Esophagus squamous epithelium (tissue), 5 donors: ENCODE results near the gene ST3GAL5. TPM values are rescaled to one million over a fixed set of nuclear protein-coding genes. Genes with fewer than 3 reads are reported as not detected.
A peak's percentile ranks its signal among the peaks of the same experiment; 100 is the strongest.

Source experiments
- DNase-seq: peaks from one replicate; lab custom pipeline; 2025; lab: John Stamatoyannopoulos, UW
- H3K27ac ChIP-seq, 4 donors: fragments of 200-600 bp; sonication (generic); one replicate each; pipeline ENCODE4 v1.5.1; 2016 to 2019; ENCODE audit warnings: mild to moderate bottlenecking in 1 of 4
- H3K27me3 ChIP-seq, 4 donors: fragments of 200-600 bp; sonication (generic); 1 replicate in 3 of 4; 2 replicates in 1 of 4; pipeline versions ENCODE4 v1.5.1 to v1.6.0; 2017 to 2021; ENCODE audit warnings: antibody characterized with exemption in 1 of 4
- H3K36me3 ChIP-seq, 3 donors: fragments of 200-600 bp; sonication (generic); one replicate each; pipeline ENCODE4 v1.5.1; 2016 to 2019
- H3K4me1 ChIP-seq, 3 donors: fragments of 200-600 bp; sonication (generic); one replicate each; pipeline ENCODE4 v1.5.1; 2017 to 2019
- H3K4me3 ChIP-seq, 4 donors: fragments of 200-600 bp; sonication (generic); 1 replicate in 3 of 4; 2 replicates in 1 of 4; pipeline ENCODE4 v1.5.1; 2016 to 2019; ENCODE audit warnings: mild to moderate bottlenecking in 2 of 4, moderate library complexity in 1 of 4
- H3K9me3 ChIP-seq, 3 donors: fragments of 200-600 bp; sonication (generic); one replicate each; pipeline ENCODE4 v1.5.1; 2016 to 2019
- POLR2A ChIP-seq, 4 donors: fragments of 450-650 bp; IDR thresholded peaks; one replicate each; pipeline ENCODE4 v1.6.1; 2017; ENCODE audit warnings: antibody characterized with exemption in 4 of 4, mild to moderate bottlenecking in 4 of 4, moderate library complexity in 3 of 4
- WGBS, 2 donors: methylation state at CpG; one replicate each; pipeline ENCODE4 v1.1.5; 2018; 5-methylcytosine and 5-hydroxymethylcytosine counted together
- intact Hi-C: fragments of 100-400 bp; cut with DNase I; formaldehyde crosslinking; loops from one replicate; pipeline ENCODE4 v1.15.0; 2022
- total RNA-seq, 4 donors: library from RNA; depleted of rRNA; stranded (reverse); fragments of >200 nt; gene quantifications; one replicate each; pipeline ENCODE4 v1.1.0, GENCODE V29; 2016
- TF ChIP-seq, protein P1 (sequence below), 6 experiments: fragments of 450-650 bp in 4 of 6; fragments of 200-600 bp in 2 of 6; sonication (generic) in 2 of 6; IDR thresholded peaks; one replicate each; pipeline ENCODE4 v1.5.1; 2016 to 2019; ENCODE audit warnings: antibody characterized with exemption in 6 of 6, mild to moderate bottlenecking in 4 of 6, moderate library complexity in 4 of 6
- donor health status: DM: yes; HTN: yes; CAD: no.

ST3GAL5 gene
- total RNA-seq, 4 donors from 2014 or later, result 1.3 to 13.5 (median 5.2) TPM

DNA sequence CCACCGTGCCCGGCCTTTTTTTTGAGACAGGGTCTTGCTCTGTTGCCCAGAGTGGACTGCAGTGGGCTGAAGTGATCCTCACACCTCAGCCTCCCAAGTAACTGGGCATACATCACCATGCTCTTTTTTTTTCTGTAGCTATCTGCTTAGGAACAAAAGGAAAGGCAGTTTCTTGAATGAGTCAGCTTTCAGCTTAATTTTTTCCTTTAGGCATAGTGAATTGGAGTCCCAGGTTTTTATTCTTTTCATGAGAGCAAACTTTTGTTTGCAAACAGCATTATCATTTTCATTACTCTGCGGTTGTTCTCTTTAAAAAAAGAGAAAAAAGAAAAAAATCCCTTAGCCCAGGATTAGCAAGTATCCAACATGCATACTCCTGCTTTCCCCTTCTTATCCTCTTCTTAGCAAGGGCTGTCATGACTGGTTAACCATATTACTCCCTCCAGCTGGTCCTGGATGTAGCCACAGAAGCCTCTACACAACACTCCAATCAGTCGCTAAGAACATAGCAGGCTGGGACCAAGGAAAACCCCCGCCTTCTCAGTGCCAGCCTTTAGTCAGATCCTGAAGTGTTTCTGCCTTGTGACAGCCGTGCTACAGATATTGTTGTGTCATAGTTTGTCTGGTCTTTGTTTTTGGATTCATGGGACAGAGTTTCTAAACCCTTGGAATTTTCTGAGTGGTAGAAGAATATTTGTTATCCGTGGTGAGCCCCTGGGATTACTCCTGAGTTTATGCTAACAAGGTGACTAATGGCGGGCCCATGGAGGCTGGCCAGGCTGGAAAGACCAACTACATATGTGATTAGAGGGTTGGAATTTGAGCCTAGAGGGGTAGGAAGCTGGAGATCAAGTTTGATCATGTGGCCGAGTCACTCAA lies 23.3 kb upstream of the ST3GAL5 start:
- no peak for DNase-seq

DNA sequence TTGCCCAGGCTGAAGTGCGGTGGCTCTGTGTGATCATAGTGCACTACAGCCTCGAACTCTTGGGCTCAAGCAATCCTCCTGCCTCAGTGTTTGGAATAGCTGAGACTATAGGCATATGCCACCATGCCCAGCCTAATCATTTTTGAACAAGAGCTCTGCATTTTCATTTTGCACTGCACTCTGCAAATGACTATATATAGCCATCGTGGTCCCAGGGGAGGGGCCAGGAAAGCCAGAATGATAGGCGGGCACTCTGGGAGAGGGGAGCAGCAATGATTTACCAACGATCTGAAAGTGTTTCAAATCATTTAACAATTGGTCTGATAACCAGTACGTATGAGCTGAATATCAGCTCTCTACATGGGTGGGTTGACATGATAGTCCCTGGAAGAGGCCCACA lies 22.3 kb upstream of the ST3GAL5 start:
- Histone ChIP-seq H3K9me3 (no peaks in the 10 kb centered on the region), H3K36me3 (no peaks in the 10 kb centered on the region), H3K4me3 (no peak overlapping the region), H3K27ac (peak overlapping the region in 3 of 4 donors; percentile 67 to 84 (median 82)), H3K27me3 (peaks cover 0 to 26% (median 0%) of the 10 kb centered on the region in 4 donors), H3K4me1 (peaks cover 0 to 56% (median 14%) of the 10 kb centered on the region in 3 donors)
- 57 to 71% methylated on average over 6 of the region's 6 CpGs for WGBS, 2 donors
- intact Hi-C loops, result no loop called here
- TF ChIP-seq, protein P1, sequence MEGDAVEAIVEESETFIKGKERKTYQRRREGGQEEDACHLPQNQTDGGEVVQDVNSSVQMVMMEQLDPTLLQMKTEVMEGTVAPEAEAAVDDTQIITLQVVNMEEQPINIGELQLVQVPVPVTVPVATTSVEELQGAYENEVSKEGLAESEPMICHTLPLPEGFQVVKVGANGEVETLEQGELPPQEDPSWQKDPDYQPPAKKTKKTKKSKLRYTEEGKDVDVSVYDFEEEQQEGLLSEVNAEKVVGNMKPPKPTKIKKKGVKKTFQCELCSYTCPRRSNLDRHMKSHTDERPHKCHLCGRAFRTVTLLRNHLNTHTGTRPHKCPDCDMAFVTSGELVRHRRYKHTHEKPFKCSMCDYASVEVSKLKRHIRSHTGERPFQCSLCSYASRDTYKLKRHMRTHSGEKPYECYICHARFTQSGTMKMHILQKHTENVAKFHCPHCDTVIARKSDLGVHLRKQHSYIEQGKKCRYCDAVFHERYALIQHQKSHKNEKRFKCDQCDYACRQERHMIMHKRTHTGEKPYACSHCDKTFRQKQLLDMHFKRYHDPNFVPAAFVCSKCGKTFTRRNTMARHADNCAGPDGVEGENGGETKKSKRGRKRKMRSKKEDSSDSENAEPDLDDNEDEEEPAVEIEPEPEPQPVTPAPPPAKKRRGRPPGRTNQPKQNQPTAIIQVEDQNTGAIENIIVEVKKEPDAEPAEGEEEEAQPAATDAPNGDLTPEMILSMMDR (IDR thresholded peaks at IDR 0.05), result no peak
- no peak for TF ChIP-seq POLR2A (IDR thresholded peaks at IDR 0.05)
- no peak for DNase-seq

More for the DNA sequence above, 23.3 kb upstream of the ST3GAL5 start:
- H3K27me3 ChIP-seq, result peaks cover 0 to 21% (median 0%) of the 10 kb centered on the region in 4 donors
- no peak for TF ChIP-seq POLR2A (IDR thresholded peaks at IDR 0.05)
- TF ChIP-seq, protein P1 (IDR thresholded peaks at IDR 0.05), result no peak
- no peak overlapping the region for H3K4me3 ChIP-seq
- intact Hi-C loops, result no loop called here
- no peaks in the 10 kb centered on the region for H3K36me3 ChIP-seq
- peaks cover 0 to 53% (median 14%) of the 10 kb centered on the region in 3 donors for H3K4me1 ChIP-seq
- no peaks in the 10 kb centered on the region for H3K9me3 ChIP-seq
- 29 to 34% methylated on average over 8 to 9 of the region's 9 CpGs for WGBS, 2 donors
- peak overlapping the region; percentile 50 to 84 (median 74) for H3K27ac ChIP-seq

DNA sequence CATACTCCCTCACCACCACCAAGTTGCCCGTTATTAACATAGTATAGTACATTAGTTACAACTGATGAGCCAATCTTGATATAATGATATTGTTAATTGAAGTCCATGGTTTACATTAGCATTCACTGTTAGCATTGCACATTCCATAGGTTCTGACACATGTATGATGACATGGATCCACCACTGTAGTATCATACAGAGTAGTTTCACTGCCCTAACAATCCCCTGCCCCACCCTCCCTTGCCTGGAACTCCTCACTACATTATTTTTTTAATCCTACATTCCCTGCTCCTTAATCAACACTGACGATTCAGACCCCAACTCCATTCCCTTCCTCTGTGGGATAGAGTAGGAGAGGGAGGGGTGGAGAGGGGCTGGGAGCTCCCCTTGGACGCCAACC lies 20.2 kb upstream of the ST3GAL5 start:
- H3K9me3 ChIP-seq, result no peaks in the 10 kb centered on the region
- WGBS, 2 donors, result 64 to 75% methylated on average over 3 of the region's 3 CpGs
- TF ChIP-seq, protein P1 (IDR thresholded peaks at IDR 0.05), result no peak
- TF ChIP-seq POLR2A (IDR thresholded peaks at IDR 0.05), result no peak
- intact Hi-C loops, result no loop called here
- peaks cover 0 to 58% (median 18%) of the 10 kb centered on the region in 3 donors for H3K4me1 ChIP-seq
- H3K4me3 ChIP-seq, result no peak overlapping the region
- no peaks in the 10 kb centered on the region for H3K36me3 ChIP-seq
- H3K27ac ChIP-seq, result no peak overlapping the region
- H3K27me3 ChIP-seq, result peaks cover 0 to 33% (median 0%) of the 10 kb centered on the region in 4 donors
- no peak for DNase-seq

DNA sequence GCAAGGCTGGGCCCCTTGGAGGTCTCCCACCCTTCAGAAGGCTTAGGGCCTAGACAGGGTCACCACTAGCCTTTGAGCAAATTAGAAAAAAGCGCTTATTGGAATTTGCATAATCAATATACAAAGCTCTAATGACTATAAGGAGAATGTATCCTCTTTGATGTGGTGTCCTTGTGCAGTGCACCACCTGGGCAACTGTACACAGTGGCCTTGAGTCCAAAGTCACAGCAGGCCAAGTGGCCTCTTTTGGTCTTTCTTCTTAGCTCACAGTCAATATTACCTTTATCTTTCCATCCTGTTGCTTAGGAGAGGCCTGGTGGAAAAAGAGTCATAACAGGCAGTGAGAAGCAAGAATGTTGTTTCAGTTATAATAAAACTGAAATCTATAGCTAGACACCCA lies 19.7 kb upstream of the ST3GAL5 start:
- Histone ChIP-seq H3K36me3 (no peaks in the 10 kb centered on the region), H3K4me1 (peaks cover 0 to 58% (median 18%) of the 10 kb centered on the region in 3 donors), H3K9me3 (no peaks in the 10 kb centered on the region), H3K27ac (no peak overlapping the region), H3K27me3 (peaks cover 0 to 33% (median 0%) of the 10 kb centered on the region in 4 donors), H3K4me3 (no peak overlapping the region)
- WGBS, 2 donors, result 78 to 90% methylated on average over 1 of the region's 1 CpG
- DNase-seq, result no peak
- intact Hi-C loops, result no loop called here
- no peak for TF ChIP-seq POLR2A (IDR thresholded peaks at IDR 0.05)
- TF ChIP-seq, protein P1 (IDR thresholded peaks at IDR 0.05), result no peak

DNA sequence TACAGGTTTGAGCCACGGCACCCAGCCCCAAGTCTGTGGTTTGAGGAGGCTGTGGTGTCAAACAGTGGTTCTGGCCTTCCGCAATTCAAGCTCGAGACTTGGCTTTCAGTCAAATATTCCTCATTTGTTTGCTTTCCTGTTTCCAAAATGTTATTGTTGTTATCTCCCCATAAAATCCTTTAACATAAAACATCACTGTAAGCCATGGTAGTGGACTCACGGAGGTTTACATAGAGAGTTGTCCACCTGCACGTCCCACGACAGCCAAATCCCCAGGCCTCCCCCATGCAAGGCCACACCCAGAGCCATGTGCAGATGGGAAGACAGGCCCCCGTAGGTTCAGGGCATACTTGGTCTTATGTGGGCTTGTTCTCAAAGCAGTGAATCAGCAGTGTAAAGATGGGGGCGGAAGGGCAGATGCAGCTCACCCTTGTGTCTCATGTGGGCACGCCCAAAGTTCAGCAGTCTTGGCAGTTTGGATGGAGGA lies 18.9 kb upstream of the ST3GAL5 start:
- intact Hi-C loops, result no loop called here
- Histone ChIP-seq H3K4me3 (no peak overlapping the region), H3K27ac (peak overlapping the region in 1 of 4 donors; percentile 17), H3K9me3 (no peaks in the 10 kb centered on the region), H3K27me3 (peaks cover 0 to 33% (median 0%) of the 10 kb centered on the region in 4 donors), H3K4me1 (peaks cover 0 to 57% (median 18%) of the 10 kb centered on the region in 3 donors), H3K36me3 (no peaks in the 10 kb centered on the region)
- 32 to 40% methylated on average over 4 to 8 of the region's 9 CpGs for WGBS, 2 donors
- TF ChIP-seq POLR2A (IDR thresholded peaks at IDR 0.05), result no peak
- TF ChIP-seq, protein P1 (IDR thresholded peaks at IDR 0.05), result no peak
- no peak for DNase-seq
